ENCODE measurements around the gene PSTK. TPM values are rescaled to one million over a fixed set of nuclear protein-coding genes. Genes with fewer than 3 reads are reported as not detected.

The PSTK gene
- total RNA-seq, 1 donor from 2014 or later, result 2.1 TPM

GRCh38 chr10:123027861-123028260, 47.7 kb downstream of the PSTK start:
- no peak for TF ChIP-seq CTCF (IDR thresholded peaks at IDR 0.05; ENCODE audit: borderline replicate concordance)
- no peaks in the 10 kb centered on the region for H3K9me3 ChIP-seq (replicated peaks)
- no peak for DNase-seq
- H3K4me3 ChIP-seq, result no peak overlapping the region
- H3K36me3 ChIP-seq, result no peaks in the 10 kb centered on the region
- intact Hi-C loops (cut with micrococcal nuclease), result no loop called here
- no peak overlapping the region for H3K27ac ChIP-seq (replicated peaks)
- H3K4me1 ChIP-seq, result no peaks in the 10 kb centered on the region
- no peaks in the 10 kb centered on the region for H3K27me3 ChIP-seq (ENCODE audit: low read depth)

- Histone ChIP-seq H3K4me1 (no peaks in the 10 kb centered on the region), H3K9me3 (replicated peaks) (no peaks in the 10 kb centered on the region), H3K4me3 (no peak overlapping the region), H3K27ac (replicated peaks) (no peak overlapping the region), H3K36me3 (peaks cover 18% of the 10 kb centered on the region), H3K27me3 (ENCODE audit: low read depth) (no peaks in the 10 kb centered on the region)
- intact Hi-C loops (cut with micrococcal nuclease), result no loop called here
- no peak for DNase-seq
- no peak for TF ChIP-seq CTCF (IDR thresholded peaks at IDR 0.05; ENCODE audit: borderline replicate concordance)
Observed at GRCh38 chr10:123031124-123031523, 50.9 kb downstream of the PSTK start.

DNA sequence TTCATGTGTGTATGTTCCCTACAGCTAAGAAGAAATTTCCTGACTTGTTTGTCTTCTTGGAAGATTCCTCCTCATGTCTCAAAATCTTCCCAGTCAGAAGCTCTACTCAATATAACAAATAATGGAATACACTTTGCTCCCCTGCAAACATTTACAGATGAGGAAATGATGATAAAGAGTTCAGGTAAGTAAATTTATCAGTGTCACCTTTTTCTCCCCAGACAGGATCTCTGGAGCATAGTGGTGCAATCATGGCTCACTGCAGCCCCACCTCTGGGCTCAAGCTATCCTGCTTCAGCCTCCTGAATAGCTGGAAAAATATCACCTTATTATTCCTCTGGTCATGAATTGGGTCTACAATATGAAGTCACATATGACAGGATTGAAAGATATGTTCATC, 54.1 kb downstream of the PSTK start:
- Histone ChIP-seq H3K4me3 (no peak overlapping the region), H3K9me3 (replicated peaks) (no peaks in the 10 kb centered on the region), H3K27me3 (ENCODE audit: low read depth) (no peaks in the 10 kb centered on the region), H3K36me3 (peaks cover 32% of the 10 kb centered on the region), H3K4me1 (no peaks in the 10 kb centered on the region), H3K27ac (replicated peaks) (no peak overlapping the region)
- intact Hi-C loops (cut with micrococcal nuclease), result no loop called here
- DNase-seq, result no peak
- TF ChIP-seq CTCF (IDR thresholded peaks at IDR 0.05; ENCODE audit: borderline replicate concordance), result no peak

DNA sequence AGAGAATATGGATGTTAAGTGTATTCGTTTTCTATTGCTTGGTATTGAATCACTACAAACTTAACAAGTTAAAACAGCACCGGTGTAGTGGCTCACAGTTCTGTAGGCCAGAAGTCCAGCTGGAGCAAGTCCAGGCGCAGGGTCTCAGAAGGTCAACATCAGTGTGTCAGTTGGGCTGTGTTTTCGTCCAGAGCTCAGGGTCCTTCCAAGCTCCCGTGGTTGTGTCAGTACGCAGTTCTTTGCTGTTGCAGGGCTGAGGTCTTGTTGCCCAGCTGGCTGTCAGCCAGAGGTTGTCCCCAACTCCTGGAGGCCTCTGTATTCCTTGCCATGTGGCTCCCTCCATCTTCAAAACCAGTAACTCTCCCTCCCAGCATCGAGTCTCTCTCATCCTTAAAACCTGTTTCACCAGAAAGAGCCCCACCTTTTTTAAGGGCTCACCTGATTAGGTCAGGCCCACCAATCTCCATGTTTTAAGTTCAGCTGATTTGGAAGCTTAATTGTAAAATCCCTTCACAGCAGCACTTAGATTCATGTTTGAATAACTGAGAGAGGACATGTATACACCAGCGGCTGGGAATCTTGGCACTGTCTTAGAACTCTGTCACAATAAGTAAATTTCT, 55.4 kb downstream of the PSTK start:
- H3K4me1 ChIP-seq, result no peaks in the 10 kb centered on the region
- no peak for DNase-seq
- TF ChIP-seq CTCF (IDR thresholded peaks at IDR 0.05; ENCODE audit: borderline replicate concordance), result no peak
- intact Hi-C loops (cut with micrococcal nuclease), result no loop called here
- peaks cover 32% of the 10 kb centered on the region for H3K36me3 ChIP-seq
- H3K27me3 ChIP-seq (ENCODE audit: low read depth), result no peaks in the 10 kb centered on the region
- H3K9me3 ChIP-seq (replicated peaks), result no peaks in the 10 kb centered on the region
- no peak overlapping the region for H3K27ac ChIP-seq (replicated peaks)
- no peak overlapping the region for H3K4me3 ChIP-seq

- TF ChIP-seq CTCF (IDR thresholded peaks at IDR 0.05; ENCODE audit: borderline replicate concordance), result no peak
- Histone ChIP-seq H3K27ac (replicated peaks) (no peak overlapping the region), H3K4me1 (no peaks in the 10 kb centered on the region), H3K27me3 (ENCODE audit: low read depth) (no peaks in the 10 kb centered on the region), H3K4me3 (no peak overlapping the region), H3K9me3 (replicated peaks) (no peaks in the 10 kb centered on the region), H3K36me3 (peaks cover 55% of the 10 kb centered on the region)
- intact Hi-C loops (cut with micrococcal nuclease), result no loop called here
- DNase-seq, result no peak
Observed at GRCh38 chr10:123038782-123039631, 58.8 kb downstream of the PSTK start.
